HepG2 (cell line): ENCODE data around the gene RNF40. TPM values are rescaled to one million over a fixed set of nuclear protein-coding genes. Genes with fewer than 3 reads are reported as not detected.
A peak's percentile ranks its signal among the peaks of the same experiment; 100 is the strongest.

ENCODE experiments used
- ESRRA ChIP-seq: sonication (generic); formaldehyde crosslinking; IDR thresholded peaks from 2 replicates; pipeline ENCODE4 v1.5.1; 2020; ENCODE audit warnings: mild to moderate bottlenecking, low read depth, missing genetic modification reagents
- polyA plus RNA-seq, 8 experiments: library from polyadenylated mRNA; depleted of rRNA in 3 of 8; stranded (reverse) in 7 of 8; unstranded in 1 of 8; fragments of >200 nt; fragmentation: Illumina TruSeq in 4 of 8; extraction: Trizol in 4 of 8; gene quantifications; 2 replicates each; pipeline versions ENCODE4 v1.2.1 to v1.2.3, GENCODE V29; 2011 to 2016; ENCODE audit warnings: low read depth in 4 of 8, missing spikeins in 1 of 8, mixed read lengths in 1 of 8; ENCODE audit not compliant: insufficient read depth in 1 of 8
- total RNA-seq, 5 experiments: library from RNA; depleted of rRNA; stranded (reverse); fragments of >200 nt; fragmentation: Illumina TruSeq; extraction: Trizol; gene quantifications; 2 replicates each; pipeline ENCODE4 v1.2.3, GENCODE V29; 2016; ENCODE audit warnings: low read depth in 1 of 5
- TF ChIP-seq, protein P1 (sequence below): sonication (generic); formaldehyde crosslinking; IDR thresholded peaks from 2 replicates; pipeline ENCODE4 v1.4.0; 2020; ENCODE audit warnings: missing genetic modification reagents
- TF ChIP-seq, protein P2 (sequence below): IDR thresholded peaks from 2 replicates; pipeline ENCODE4 v1.6.1; 2016
- TF ChIP-seq, protein P3 (sequence below): sonication (generic); formaldehyde crosslinking; IDR thresholded peaks from 2 replicates; pipeline ENCODE4 v1.4.0; 2020; ENCODE audit warnings: missing genetic modification reagents
- TF ChIP-seq, protein P4 (sequence below): sonication (generic); formaldehyde crosslinking; IDR thresholded peaks from 2 replicates; pipeline ENCODE4 v1.8.0; 2022; ENCODE audit warnings: missing genetic modification reagents, mild to moderate bottlenecking, borderline replicate concordance
- TF ChIP-seq, protein P5 (sequence below), 2 experiments: sonication (generic) in 1 of 2; formaldehyde crosslinking in 1 of 2; IDR thresholded peaks; 2 replicates each; pipeline versions ENCODE4 v1.4.0 to v1.6.1; 2018 to 2020; ENCODE audit warnings: missing genetic modification reagents in 2 of 2, borderline replicate concordance in 1 of 2, low read depth in 1 of 2, mild to moderate bottlenecking in 1 of 2, missing biosample characterization in 1 of 2
- TF ChIP-seq, protein P6 (sequence below): sonication (generic); formaldehyde crosslinking; IDR thresholded peaks from 2 replicates; pipeline ENCODE4 v1.4.0; 2020; ENCODE audit warnings: missing genetic modification reagents
- TF ChIP-seq, protein P7 (sequence below): sonication (generic); formaldehyde crosslinking; IDR thresholded peaks from 2 replicates; pipeline ENCODE4 v1.4.0; 2020; ENCODE audit warnings: missing genetic modification reagents
- TF ChIP-seq, protein P8 (sequence below): sonication (generic); formaldehyde crosslinking; IDR thresholded peaks from 2 replicates; pipeline ENCODE4 v1.4.0; 2020; ENCODE audit warnings: missing genetic modification reagents, mild to moderate bottlenecking, borderline replicate concordance

Gene RNF40
- total and polyA plus RNA-seq, 2 of the 13 experiments (the other 11 are each of a cell fraction or from before 2014, with no cell fraction given): 84.0 to 85.6 TPM

DNA sequence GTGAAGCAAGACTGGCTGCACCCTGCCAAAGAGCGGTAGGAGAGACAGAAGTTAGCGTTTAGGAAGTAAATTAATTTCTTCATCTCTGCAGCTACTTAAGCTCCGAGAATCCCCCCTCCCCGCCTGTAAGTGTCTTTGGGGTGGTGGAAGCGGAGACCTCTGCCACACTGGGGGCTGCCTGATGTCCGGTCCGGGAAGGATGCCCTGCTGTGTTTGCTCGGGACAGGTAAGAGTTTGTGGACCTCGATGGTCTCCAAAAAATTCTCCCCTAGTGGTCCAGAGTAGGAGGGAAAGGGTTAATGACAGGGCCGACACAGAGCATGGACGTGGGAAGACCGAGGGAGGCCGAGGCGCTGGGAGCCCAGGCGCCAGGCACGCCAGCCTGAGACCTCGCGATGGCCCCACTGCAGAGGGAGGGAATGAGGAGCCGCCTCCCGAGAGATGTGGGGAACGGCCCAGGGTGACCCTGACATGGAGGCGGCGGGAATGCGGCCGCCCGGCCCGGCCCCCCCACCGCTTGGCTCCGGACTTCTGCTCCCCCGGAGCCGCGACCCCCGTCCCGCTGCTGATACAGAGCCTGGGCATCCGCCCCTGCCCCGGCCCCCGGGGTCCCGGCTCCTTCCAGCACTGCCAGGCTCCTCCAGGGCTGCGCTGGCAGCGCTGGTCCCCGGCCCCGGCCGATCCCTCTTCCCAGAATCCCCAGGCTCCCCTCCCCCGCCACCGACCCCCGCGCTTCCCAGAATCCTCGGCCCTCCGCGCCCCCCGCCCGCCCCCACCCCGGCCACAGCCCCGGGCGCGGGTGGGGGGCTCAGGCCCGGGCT lies 24.2 kb downstream of the RNF40 start (continued):
- TF ChIP-seq, protein P1, sequence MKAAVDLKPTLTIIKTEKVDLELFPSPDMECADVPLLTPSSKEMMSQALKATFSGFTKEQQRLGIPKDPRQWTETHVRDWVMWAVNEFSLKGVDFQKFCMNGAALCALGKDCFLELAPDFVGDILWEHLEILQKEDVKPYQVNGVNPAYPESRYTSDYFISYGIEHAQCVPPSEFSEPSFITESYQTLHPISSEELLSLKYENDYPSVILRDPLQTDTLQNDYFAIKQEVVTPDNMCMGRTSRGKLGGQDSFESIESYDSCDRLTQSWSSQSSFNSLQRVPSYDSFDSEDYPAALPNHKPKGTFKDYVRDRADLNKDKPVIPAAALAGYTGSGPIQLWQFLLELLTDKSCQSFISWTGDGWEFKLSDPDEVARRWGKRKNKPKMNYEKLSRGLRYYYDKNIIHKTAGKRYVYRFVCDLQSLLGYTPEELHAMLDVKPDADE (CRISPR knock-in tag): no peak; the same call in 1 of the 2 replicates
- TF ChIP-seq, protein P2, sequence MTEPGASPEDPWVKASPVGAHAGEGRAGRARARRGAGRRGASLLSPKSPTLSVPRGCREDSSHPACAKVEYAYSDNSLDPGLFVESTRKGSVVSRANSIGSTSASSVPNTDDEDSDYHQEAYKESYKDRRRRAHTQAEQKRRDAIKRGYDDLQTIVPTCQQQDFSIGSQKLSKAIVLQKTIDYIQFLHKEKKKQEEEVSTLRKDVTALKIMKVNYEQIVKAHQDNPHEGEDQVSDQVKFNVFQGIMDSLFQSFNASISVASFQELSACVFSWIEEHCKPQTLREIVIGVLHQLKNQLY (CRISPR knock-in tag): no peak
- TF ChIP-seq ESRRA: no peak
- TF ChIP-seq, protein P3, sequence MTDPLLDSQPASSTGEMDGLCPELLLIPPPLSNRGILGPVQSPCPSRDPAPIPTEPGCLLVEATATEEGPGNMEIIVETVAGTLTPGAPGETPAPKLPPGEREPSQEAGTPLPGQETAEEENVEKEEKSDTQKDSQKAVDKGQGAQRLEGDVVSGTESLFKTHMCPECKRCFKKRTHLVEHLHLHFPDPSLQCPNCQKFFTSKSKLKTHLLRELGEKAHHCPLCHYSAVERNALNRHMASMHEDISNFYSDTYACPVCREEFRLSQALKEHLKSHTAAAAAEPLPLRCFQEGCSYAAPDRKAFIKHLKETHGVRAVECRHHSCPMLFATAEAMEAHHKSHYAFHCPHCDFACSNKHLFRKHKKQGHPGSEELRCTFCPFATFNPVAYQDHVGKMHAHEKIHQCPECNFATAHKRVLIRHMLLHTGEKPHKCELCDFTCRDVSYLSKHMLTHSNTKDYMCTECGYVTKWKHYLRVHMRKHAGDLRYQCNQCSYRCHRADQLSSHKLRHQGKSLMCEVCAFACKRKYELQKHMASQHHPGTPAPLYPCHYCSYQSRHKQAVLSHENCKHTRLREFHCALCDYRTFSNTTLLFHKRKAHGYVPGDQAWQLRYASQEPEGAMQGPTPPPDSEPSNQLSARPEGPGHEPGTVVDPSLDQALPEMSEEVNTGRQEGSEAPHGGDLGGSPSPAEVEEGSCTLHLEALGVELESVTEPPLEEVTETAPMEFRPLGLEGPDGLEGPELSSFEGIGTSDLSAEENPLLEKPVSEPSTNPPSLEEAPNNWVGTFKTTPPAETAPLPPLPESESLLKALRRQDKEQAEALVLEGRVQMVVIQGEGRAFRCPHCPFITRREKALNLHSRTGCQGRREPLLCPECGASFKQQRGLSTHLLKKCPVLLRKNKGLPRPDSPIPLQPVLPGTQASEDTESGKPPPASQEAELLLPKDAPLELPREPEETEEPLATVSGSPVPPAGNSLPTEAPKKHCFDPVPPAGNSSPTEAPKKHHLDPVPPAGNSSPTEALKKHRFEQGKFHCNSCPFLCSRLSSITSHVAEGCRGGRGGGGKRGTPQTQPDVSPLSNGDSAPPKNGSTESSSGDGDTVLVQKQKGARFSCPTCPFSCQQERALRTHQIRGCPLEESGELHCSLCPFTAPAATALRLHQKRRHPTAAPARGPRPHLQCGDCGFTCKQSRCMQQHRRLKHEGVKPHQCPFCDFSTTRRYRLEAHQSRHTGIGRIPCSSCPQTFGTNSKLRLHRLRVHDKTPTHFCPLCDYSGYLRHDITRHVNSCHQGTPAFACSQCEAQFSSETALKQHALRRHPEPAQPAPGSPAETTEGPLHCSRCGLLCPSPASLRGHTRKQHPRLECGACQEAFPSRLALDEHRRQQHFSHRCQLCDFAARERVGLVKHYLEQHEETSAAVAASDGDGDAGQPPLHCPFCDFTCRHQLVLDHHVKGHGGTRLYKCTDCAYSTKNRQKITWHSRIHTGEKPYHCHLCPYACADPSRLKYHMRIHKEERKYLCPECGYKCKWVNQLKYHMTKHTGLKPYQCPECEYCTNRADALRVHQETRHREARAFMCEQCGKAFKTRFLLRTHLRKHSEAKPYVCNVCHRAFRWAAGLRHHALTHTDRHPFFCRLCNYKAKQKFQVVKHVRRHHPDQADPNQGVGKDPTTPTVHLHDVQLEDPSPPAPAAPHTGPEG (CRISPR knock-in tag): no peak
- TF ChIP-seq, protein P4, sequence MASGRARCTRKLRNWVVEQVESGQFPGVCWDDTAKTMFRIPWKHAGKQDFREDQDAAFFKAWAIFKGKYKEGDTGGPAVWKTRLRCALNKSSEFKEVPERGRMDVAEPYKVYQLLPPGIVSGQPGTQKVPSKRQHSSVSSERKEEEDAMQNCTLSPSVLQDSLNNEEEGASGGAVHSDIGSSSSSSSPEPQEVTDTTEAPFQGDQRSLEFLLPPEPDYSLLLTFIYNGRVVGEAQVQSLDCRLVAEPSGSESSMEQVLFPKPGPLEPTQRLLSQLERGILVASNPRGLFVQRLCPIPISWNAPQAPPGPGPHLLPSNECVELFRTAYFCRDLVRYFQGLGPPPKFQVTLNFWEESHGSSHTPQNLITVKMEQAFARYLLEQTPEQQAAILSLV (CRISPR knock-in tag): 0 out of 2 replicates have a peak, but pooled peaks have one; percentile 74
- TF ChIP-seq, protein P5, sequence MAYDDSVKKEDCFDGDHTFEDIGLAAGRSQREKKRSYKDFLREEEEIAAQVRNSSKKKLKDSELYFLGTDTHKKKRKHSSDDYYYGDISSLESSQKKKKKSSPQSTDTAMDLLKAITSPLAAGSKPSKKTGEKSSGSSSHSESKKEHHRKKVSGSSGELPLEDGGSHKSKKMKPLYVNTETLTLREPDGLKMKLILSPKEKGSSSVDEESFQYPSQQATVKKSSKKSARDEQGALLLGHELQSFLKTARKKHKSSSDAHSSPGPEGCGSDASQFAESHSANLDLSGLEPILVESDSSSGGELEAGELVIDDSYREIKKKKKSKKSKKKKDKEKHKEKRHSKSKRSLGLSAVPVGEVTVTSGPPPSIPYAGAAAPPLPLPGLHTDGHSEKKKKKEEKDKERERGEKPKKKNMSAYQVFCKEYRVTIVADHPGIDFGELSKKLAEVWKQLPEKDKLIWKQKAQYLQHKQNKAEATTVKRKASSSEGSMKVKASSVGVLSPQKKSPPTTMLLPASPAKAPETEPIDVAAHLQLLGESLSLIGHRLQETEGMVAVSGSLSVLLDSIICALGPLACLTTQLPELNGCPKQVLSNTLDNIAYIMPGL (CRISPR knock-in tag; IDR thresholded peaks at IDR 0.05; ENCODE audit: borderline replicate concordance in 1 of 2, low read depth in 1 of 2): 0 out of 4 replicates have a peak, but pooled peaks of 1 of the 2 experiments have one; percentile 19
- TF ChIP-seq, protein P6, sequence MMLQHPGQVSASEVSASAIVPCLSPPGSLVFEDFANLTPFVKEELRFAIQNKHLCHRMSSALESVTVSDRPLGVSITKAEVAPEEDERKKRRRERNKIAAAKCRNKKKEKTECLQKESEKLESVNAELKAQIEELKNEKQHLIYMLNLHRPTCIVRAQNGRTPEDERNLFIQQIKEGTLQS: no peak
- TF ChIP-seq, protein P7, sequence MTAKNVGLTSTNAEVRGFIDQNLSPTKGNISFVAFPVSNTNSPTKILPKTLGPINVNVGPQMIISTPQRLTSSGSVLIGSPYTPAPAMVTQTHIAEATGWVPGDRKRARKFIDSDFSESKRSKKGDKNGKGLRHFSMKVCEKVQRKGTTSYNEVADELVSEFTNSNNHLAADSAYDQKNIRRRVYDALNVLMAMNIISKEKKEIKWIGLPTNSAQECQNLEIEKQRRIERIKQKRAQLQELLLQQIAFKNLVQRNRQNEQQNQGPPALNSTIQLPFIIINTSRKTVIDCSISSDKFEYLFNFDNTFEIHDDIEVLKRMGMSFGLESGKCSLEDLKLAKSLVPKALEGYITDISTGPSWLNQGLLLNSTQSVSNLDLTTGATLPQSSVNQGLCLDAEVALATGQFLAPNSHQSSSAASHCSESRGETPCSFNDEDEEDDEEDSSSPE (CRISPR knock-in tag): peak; percentile 40; the same call in 1 of the 2 replicates
- TF ChIP-seq, protein P8, sequence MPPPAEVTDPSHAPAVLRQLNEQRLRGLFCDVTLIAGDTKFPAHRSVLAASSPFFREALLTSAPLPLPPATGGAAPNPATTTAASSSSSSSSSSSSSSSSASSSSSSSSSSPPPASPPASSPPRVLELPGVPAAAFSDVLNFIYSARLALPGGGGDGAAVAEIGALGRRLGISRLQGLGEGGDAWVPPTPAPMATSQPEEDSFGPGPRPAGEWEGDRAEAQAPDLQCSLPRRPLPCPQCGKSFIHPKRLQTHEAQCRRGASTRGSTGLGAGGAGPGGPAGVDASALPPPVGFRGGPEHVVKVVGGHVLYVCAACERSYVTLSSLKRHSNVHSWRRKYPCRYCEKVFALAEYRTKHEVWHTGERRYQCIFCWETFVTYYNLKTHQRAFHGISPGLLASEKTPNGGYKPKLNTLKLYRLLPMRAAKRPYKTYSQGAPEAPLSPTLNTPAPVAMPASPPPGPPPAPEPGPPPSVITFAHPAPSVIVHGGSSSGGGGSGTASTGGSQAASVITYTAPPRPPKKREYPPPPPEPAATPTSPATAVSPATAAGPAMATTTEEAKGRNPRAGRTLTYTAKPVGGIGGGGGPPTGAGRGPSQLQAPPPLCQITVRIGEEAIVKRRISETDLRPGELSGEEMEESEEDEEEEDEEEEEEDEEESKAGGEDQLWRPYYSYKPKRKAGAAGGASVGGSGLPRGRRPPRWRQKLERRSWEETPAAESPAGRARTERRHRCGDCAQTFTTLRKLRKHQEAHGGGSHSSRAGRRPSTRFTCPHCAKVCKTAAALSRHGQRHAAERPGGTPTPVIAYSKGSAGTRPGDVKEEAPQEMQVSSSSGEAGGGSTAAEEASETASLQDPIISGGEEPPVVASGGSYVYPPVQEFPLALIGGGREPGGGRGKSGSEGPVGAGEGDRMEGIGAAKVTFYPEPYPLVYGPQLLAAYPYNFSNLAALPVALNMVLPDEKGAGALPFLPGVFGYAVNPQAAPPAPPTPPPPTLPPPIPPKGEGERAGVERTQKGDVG (CRISPR knock-in tag): no peak
